MM.1S (cell line): ENCODE measurements around the gene MYH11.

Experiments
- EZH2 ChIP-seq: fragments of 300-600 bp; sonication (generic); optimal IDR thresholded peaks from 2 replicates; pipeline ENCODE3; 2017; ENCODE audit warnings: low read depth, mild to moderate bottlenecking, antibody characterized with exemption, low read length, mixed read lengths
- EZH2phosphoT487 ChIP-seq: fragments of 300-600 bp; sonication (generic); IDR thresholded peaks from 2 replicates; pipeline ENCODE4 v1.6.1; 2018; ENCODE audit warnings: antibody characterized with exemption, low read length
- TF ChIP-seq, protein P1 (sequence below): fragments of 300-600 bp; sonication (generic); IDR thresholded peaks from 2 replicates; pipeline ENCODE4 v1.5.1; 2016; ENCODE audit warnings: antibody characterized with exemption, low read length, mixed read lengths

DNA sequence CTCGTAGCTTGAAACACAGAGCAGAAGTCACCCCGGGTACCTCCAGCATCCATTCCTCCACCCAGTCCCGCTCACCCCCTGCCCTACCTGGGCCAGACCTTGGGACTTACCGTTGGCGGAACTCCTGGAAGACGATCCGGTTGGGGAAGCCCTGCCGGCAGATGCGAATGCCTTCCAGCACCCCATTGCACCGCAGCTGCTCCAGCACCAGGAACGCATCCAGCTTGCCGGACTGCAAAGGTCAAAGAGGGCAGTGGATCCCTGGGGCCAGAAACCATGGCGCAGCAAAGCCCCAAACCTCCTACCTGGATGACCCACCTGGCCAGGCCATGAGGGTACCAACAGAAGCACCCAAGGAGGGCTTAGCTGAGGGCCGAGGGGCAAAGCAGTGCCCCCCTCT, 108.9 kb downstream of the MYH11 start:
- TF ChIP-seq, protein P1, sequence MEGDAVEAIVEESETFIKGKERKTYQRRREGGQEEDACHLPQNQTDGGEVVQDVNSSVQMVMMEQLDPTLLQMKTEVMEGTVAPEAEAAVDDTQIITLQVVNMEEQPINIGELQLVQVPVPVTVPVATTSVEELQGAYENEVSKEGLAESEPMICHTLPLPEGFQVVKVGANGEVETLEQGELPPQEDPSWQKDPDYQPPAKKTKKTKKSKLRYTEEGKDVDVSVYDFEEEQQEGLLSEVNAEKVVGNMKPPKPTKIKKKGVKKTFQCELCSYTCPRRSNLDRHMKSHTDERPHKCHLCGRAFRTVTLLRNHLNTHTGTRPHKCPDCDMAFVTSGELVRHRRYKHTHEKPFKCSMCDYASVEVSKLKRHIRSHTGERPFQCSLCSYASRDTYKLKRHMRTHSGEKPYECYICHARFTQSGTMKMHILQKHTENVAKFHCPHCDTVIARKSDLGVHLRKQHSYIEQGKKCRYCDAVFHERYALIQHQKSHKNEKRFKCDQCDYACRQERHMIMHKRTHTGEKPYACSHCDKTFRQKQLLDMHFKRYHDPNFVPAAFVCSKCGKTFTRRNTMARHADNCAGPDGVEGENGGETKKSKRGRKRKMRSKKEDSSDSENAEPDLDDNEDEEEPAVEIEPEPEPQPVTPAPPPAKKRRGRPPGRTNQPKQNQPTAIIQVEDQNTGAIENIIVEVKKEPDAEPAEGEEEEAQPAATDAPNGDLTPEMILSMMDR, result no peak
- TF ChIP-seq EZH2 (no peak), EZH2phosphoT487 (no peak)
